NCI-H2107 treated with DMSO at 0.1 percent for 48 hours (cell line): Measurements from ENCODE around the gene SHC3.

Source experiments
- DNase-seq: peaks from one replicate; lab custom pipeline; 2025; ENCODE audit not compliant: unreplicated experiment; lab: John Stamatoyannopoulos, UW

SHC3 gene

GRCh38 chr9:88990041-88990728 lies 188.4 kb downstream of the SHC3 start:
- no peak for DNase-seq

DNA sequence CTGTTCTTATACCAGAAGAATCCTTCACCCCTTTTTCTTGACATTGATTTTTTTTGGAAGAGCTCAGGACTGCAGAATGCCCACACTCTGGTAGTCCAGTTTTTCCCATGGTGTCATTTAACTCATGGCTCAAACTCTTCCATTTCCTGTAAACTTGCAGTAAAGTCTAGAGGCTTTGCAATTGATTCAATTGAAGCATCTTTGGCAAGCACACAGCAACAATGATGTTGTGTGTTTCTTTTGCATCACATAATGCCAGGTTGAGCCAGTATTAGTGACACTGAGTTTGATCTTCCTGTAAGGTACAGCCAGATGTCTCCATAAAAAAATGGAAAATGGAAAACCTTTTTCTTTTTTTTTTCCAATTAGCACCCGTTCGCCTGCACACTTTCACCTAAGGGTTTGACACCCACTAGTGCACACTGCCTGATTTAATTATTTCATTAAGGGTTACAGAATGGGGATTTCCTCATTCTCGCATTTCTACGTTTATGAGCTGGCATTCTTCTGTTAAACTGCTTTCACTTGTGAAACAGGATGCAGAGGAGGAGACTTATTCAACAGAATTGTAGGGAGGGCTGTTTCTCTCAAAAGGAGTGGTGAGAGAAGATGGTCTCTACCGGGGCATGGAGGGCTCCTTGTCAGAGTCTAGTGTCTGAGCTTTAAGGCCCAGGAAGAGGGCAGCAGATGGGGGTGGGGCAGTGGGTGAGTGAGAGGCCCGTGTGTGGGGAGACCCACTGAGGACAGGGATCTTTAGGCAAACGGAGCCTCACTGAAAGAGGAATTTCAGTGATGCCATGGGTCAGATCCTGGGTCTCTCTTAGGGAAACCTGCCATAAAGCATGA lies 189.6 kb downstream of the SHC3 start:
- no peak for DNase-seq

DNA sequence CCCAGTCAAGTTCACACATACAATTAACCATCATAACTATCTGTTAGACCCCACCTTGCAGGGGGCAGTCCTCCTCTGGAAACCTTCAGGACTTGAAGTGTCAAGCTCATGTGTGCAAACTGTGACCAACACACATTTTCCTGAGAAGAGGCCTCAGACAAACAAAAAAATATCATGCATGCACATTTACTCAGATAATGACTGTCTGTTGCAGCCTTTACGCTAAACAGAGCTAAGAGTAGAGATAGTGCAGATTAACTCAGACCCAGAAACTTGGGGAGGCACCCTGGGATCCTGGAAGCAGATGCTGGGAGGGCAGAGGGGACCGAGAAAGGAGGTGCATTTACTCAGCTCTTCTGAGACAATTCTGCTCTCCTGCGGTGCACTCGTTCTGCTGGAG lies 191.0 kb downstream of the SHC3 start:
- no peak for DNase-seq

GRCh38 chr9:88986776-88987175 lies 191.8 kb downstream of the SHC3 start:
- no peak for DNase-seq

DNA sequence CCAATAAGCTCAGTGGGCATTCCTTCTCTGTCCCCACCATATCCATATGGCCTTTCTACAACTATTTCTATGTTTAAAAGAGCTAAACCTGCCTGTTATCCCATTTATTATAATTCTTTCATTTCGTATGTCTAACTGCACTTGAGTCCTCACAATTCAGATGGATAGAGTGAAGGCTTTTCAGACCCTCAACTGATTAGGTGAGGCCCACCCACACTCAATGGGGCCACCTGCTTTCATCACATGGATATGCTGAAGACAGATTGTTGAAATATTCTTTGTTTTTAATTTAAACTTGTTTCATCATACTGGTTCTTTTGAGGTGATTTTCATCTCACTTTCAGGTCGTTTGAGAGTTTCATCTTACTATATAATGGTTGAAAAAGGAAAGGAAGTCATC lies 193.0 kb downstream of the SHC3 start:
- DNase-seq = no peak

DNA sequence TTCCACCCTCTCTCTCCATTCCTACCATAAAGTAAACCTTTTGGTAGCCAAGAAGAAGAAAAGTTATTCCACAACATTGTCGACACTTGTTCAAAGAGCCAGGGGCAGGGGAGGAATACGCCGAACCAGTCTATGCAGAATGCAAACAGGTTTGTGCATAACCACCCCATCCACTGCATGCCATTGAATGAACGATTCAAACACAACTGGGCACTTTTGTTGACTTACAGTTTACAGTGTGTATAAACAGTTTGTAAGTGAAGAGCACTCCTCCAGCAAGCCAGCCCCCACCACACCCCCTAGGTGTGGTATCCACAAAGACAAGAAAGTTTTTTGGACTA lies 194.1 kb downstream of the SHC3 start:
- no peak for DNase-seq

- DNase-seq = no peak
These were observed 194.6 kb downstream of the SHC3 start for GRCh38 chr9:88983865-88984542.

DNA sequence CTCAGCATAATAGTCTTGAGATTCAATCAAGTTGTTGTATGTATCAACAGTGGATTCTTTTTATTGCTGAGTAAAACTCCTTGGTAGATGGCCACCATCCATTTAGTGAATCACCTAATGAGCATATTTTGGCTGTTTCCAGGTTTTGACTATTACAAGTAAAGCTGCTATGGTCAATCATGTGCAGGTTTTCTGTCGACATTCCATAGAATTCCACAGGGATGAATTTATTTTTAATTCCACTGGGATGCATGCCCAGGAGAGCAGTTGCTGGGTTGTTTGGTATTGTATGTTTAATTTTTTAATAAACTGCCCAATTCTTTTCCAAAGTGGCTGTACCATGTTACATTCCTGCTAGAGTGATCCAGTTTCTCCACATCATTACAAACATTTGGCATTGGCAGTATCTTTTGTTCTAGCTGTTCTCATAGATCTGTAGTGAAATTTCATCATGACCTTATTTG lies 197.8 kb downstream of the SHC3 start:
- DNase-seq = no peak

DNA sequence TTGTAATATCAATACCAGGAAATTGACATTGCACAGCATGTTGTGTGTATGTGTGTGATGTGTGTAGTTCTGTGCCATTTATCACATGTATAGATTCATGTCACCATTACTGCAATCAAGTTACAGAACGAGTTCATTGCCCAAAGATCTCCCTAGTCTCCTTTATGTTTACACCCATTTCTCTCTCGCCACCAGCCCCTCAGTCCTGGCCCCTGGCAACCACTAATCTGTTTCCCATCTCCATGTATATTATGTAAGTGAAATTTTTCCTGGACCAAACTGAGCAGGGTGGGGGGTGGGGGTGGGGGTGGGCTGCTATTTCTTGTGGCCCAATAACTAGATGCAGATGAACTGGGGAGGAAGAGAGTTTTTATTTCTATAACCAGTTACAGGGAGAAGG lies 198.8 kb downstream of the SHC3 start:
- DNase-seq = no peak

DNA sequence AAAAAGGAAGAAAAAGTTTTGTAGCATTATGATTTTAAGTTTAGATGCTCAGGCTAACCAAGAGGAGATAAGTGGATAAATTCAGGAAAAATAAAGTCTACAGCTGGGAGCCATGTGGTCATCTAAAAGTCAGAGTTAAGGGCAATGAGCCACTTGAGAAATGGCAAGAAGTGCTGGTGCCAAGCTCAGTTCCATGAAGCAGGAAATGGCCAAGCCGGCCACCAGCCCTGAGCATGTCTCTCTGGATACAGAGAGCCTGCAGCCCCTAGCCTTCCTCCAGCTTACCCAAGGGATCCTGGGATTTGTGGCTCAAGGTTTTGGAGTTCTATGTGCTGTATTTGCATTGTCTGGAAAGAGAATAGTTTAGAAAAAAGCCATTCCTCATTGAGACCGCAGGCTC lies 199.6 kb downstream of the SHC3 start:
- DNase-seq = no peak

DNA sequence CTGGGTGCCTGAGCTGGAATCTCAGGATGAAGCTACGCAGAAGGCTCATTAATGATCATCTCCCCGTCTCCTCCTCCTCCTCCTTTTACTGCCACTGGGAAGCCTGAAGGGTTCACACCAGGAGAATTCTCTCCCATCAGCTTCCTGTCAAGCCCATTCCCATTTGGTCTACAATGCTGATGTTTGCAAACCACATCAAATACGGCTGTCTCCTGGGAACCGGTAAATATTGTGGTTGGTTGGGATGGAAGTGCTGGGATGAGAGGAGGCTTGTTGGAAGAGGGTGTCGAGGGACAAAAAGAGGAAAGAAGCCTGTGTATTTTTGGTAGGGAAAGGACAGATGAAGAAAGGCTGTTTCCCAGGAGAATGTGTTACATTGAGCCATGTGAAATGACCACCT lies 200.6 kb downstream of the SHC3 start:
- no peak for DNase-seq

- DNase-seq = no peak
These were observed 201.7 kb downstream of the SHC3 start for GRCh38 chr9:88976890-88977257.

- no peak for DNase-seq
These were observed 202.4 kb downstream of the SHC3 start for GRCh38 chr9:88975966-88976889.

DNA sequence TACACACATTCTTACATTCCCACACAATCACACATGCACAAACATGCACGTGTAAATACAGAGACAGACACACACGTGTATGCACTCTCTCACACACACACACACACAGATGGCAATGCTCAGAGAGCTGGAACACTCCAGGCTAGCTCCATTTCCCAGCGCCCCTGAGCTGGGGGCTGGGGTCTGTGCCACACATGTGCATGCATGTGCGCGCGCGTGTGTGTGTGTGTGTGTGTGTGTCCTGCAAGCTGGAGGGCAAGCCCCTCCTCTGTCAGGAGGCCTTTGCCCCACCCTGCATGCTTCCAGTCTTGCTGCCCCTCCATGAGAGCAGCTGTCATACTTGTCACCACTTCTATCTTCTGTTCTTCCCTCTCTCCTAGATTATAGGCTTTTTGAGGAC lies 204.0 kb downstream of the SHC3 start:
- DNase-seq = no peak

DNA sequence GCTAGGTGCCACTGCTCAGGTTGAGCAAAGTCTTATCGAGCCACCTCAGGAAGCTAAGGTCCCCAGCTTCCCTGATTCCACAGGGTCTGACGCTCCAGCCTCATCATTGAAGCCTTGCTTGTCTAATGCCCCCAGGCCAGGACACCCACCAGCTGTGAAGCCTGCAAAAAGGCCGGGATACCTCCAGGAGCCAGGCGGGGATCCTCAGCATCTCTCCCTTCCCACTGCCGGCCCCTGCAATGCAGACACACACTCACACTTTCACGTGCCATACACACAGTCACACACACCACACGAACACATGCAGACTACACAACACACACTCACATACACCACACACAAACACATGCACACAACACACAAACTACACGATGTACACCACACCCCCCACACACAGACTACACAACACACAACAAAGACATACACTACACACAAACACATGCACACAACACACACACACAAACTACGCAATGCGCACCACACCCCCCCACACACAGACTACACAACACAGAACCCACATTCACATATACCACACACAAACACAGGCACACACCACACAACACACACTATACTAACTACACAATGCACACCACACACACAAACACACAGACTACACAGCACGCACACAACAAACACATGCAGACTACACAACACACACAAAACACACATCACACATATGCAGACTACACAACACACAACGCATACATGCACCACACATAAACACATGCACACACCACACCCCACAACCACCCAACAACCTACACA lies 205.2 kb downstream of the SHC3 start:
- no peak for DNase-seq

DNA sequence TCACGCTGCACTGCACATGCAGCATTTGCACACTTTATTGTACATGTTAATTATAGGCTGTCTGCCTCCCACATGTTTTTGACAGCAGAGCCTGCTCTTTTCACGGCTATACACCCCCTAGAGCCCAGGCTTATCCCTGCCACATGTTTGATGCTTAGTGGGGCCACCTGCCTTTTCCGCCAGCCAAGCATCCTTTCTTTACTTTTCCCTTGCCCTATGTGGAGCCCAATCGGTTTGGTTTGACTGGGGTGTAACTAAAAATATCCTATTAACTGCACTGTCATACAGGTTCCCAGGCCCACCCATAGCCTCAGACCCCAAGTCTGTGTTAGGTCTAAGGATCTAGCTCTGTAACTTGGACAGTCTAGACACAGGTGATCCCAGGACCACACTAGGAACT lies 206.2 kb downstream of the SHC3 start:
- DNase-seq = no peak

DNA sequence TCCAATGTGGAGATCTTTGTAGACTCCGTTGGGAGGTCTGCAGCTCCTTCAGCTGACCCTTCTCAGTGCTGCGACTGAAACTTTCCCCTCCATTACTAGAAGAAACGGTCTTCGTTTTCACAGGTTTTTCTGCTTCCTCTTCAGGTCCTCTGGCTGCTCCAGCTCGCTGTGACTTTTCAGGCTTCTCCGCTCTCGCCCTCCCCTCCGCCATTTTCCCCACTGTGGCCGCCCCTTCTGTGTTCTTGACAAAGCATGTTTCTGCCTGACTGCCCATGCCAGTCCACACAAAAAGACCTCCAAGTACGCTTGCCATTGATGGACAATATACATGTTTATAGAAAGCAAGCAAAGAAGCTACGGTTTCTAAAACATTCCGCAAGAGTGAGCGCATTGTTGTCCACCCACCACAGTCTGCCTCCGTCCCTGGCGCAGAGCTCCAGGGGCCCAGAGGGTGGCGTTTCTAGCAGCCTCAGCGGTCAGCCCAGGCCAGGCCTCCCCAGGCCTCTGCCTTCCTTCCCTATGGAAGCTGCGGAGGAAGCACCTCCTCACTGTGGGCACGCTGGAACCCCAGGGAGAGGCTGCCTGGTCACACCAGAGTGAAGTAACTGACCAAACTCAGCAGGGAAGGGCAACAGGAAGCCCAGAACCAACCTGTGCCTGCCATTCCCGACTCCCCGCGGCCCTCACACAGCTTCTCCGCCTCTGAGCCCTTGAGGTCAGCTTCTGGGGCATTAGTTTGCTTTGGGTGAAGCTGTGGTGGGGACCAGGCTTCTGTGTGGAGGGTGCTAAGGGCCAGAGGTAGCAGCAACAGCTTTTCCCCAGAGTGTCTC lies 207.3 kb downstream of the SHC3 start:
- no peak for DNase-seq

DNA sequence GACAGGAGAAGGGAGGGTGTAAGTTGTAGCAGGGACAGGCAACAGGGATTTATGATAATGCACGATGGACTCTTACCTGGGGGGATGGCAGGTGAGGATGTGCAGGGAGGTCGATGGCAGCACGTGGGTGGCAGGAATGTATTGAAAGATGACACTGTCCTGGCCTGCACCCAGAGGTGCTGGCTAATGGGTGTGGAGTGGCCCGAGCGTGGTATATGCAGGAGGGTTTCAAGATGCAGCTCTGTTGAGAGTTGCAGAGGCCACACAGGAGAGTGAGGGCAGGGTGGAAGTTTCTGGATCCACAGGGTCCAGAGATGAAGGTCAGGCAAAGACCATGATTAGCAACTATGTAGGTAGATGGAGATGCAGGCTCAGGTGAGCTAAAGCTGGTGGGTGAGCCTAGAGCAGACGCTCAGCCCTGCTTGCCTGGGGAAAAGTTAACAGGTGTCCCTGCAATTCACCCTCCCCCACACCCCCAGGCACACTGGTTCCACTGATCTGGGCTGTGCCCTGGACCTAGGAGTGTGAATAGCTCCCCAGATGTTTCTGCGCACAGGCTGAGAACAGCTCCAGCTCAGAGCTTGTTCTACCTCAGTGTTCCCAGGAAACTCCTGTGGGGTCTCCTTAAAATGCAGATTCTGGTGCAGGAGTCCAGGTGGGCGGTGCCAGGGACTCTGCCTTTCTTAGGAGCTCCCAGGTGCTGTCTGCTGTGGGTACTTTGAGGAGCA lies 208.8 kb downstream of the SHC3 start:
- DNase-seq = no peak

DNA sequence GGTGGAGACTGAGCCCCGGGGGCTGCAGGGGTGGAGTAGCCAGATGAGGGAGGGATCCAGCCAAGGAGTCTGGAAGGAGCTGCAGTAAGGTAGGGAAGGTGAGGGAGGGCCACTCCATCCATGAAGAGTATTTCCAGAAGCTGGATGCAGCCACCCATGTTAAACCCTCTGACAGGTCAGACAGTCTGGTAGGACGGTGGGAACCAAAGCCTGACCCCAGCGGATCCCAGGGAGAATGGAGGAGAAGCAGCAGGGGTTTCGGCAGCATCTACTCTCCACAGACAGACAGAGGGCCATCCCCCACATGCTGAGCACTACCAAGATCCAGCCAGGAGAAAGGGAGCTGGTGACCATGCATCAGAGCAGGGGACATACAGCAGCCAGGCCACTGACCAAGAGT lies 209.8 kb downstream of the SHC3 start:
- DNase-seq = no peak
